Measurements from ENCODE around the gene GRIN1. TPM values are rescaled to one million over a fixed set of nuclear protein-coding genes. Genes with fewer than 3 reads are reported as not detected.

GRIN1 gene
- total RNA-seq, 1 experiment from 2014 or later = 2.9 TPM

- H3K4me3 Mint-ChIP-seq = no peak overlapping the region
- no peak overlapping the region for H2BK12ac ChIP-seq (ENCODE audit: insufficient read length, low read depth, low read length)
- H4K20me1 ChIP-seq (ENCODE audit: control insufficient read depth, insufficient read depth, insufficient read length) = peaks cover 2% of the 10 kb centered on the region
- H4K8ac ChIP-seq (replicated peaks; ENCODE audit: insufficient read length, low read depth, low read length) = no peak overlapping the region
- no peaks in the 10 kb centered on the region for H3K4me1 ChIP-seq (ENCODE audit: insufficient read depth, low read length)
- TF ChIP-seq CTCF (conservative IDR thresholded peaks at IDR 0.05) = no peak
- H3K27me3 ChIP-seq (ENCODE audit: insufficient read depth, low read length) = no peaks in the 10 kb centered on the region
- WGBS (ENCODE audit: extremely low coverage, insufficient read length, low lambda C conversion rate) = no CpG with 5 or more reads among the region's 17 CpGs
- H3K27ac ChIP-seq (ENCODE audit: insufficient read length, low read depth, low read length) = no peak overlapping the region
- no peak overlapping the region for H3T11ph ChIP-seq (ENCODE audit: low read length)
- H3K18ac ChIP-seq (ENCODE audit: insufficient read length, low read depth, low read length) = no peak overlapping the region
- no peak overlapping the region for H3K4ac ChIP-seq (ENCODE audit: low read depth, low read length)
- H3K27me3 Mint-ChIP-seq (ENCODE audit: low read depth) = peaks cover 17% of the 10 kb centered on the region
- no peak overlapping the region for H2BK15ac ChIP-seq (ENCODE audit: low read depth, low read length)
- H4K91ac ChIP-seq (ENCODE audit: insufficient read length, low read depth, low read length) = no peak overlapping the region
- no peak overlapping the region for H3K27ac Mint-ChIP-seq
- H2BK20ac ChIP-seq (ENCODE audit: low read depth, low read length, poor library complexity, severe bottlenecking) = no peak overlapping the region
- no peaks in the 10 kb centered on the region for H3K79me2 ChIP-seq (ENCODE audit: insufficient read depth, low read length)
- H3K14ac ChIP-seq (ENCODE audit: insufficient read depth, low read length) = no peak overlapping the region
- DNase-seq = no peak
- no peaks in the 10 kb centered on the region for H3K9me3 ChIP-seq (ENCODE audit: control insufficient read depth, low read depth, low read length)
- no peak overlapping the region for H3K56ac ChIP-seq (ENCODE audit: insufficient read length, low read depth, low read length)
- H4K5ac ChIP-seq (ENCODE audit: insufficient read length, low read depth, low read length) = no peak overlapping the region
- H3K79me1 ChIP-seq (ENCODE audit: insufficient read depth, low read depth, low read length, poor library complexity, severe bottlenecking) = no peaks in the 10 kb centered on the region
- H3K4me2 ChIP-seq (ENCODE audit: insufficient read depth, insufficient read length, low read length) = no peak overlapping the region
- no peak overlapping the region for H3K23ac ChIP-seq (ENCODE audit: insufficient read length, low read depth, low read length)
- H3K9me3 Mint-ChIP-seq = no peaks in the 10 kb centered on the region
- H3K9ac ChIP-seq (ENCODE audit: extremely low read depth, insufficient read length, low read length) = no peak overlapping the region
- peaks cover 0 to 7% of the 10 kb centered on the region in 2 experiments; a peak in 3 of 4 replicates for H3K4me1 Mint-ChIP-seq
- no peaks in the 10 kb centered on the region for H3K23me2 ChIP-seq (ENCODE audit: insufficient read length, low read depth, low read length, poor library complexity, severe bottlenecking)
- no peak overlapping the region for H2BK120ac ChIP-seq (ENCODE audit: low read depth, low read length, poor library complexity, severe bottlenecking)
- no peak overlapping the region for H2BK5ac ChIP-seq (ENCODE audit: insufficient read length, low read length)
- H2AFZ ChIP-seq (ENCODE audit: low read length) = no peak overlapping the region
- no peak overlapping the region for H2AK5ac ChIP-seq (ENCODE audit: insufficient read length, low read length)
- peaks cover 5 to 39% (median 33%) of the 10 kb centered on the region in 3 experiments; a peak in 6 of 7 replicates for H3K36me3 Mint-ChIP-seq (ENCODE audit: insufficient read depth in 1 of 3, low read depth in 3 of 3)
Measured at GRCh38 chr9:137179761-137180160, 40.8 kb downstream of the GRIN1 start.

All from H9 (cell line).